ENCODE results near the gene APOBEC4.
"Not testable (repeated sequence)": the region's sequence is repeated elsewhere in the genome, so short reads cannot be mapped to it uniquely, and the experiment has no call there.

The APOBEC4 gene

GRCh38 chr1:183652547-183653461 lies at the start of gene APOBEC4:
APOBEC4 (minus strand) TSS chr1:183653316; CDS start chr1:183648781, 4,535 bp downstream.
- DNase-seq = peak; percentile 6

DNA sequence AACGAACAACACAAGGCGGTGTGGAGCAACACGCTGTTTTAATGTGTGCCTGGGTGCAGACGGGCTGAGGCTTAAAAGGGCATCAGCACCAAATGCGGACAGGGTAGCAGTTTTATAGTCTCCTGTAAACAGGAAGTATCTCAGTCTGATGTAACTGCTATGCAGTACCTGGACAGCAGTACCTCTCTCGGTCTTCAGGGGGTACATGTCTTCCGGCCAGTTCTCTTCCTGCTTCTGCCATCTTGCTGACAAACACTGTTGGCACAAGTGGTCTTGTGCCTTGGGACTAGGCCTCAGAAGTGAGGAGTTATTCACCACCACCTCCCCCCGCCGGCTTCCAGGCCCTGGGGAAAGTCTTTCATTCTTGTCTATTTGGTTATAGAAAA lies 49.7 kb upstream of the APOBEC4 start:
- no peak for DNase-seq

- DNase-seq = no peak
These were observed 49.1 kb upstream of the APOBEC4 start for GRCh38 chr1:183702087-183702812.

- DNase-seq = no peak
These were observed 46.6 kb upstream of the APOBEC4 start for GRCh38 chr1:183699616-183700160.

GRCh38 chr1:183697814-183698590 lies 44.9 kb upstream of the APOBEC4 start:
- no peak for DNase-seq

GRCh38 chr1:183696981-183697380 lies 43.9 kb upstream of the APOBEC4 start:
- no peak for DNase-seq

DNA sequence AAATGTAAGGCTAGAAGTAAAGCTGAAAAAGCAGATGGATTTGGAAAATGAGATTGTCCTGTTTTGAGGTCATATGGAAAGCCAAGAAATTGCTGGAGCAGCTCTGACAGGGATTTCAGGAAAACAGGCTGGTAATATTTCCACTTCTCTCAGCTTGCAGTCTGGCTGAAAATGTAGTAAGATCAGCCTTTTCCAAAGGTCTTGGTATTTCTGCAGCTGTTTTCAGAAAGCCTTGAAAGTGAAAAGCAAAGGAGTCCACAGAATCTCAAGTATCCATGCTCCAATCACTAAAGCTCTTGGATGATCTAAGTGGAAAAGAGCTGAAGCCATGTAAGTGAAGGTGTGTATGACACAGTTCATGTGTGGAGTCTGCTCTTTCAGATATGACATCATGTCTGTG lies 41.6 kb upstream of the APOBEC4 start:
- no peak for DNase-seq

- no peak for DNase-seq
These were observed 41.0 kb upstream of the APOBEC4 start for GRCh38 chr1:183694066-183694465.

DNA sequence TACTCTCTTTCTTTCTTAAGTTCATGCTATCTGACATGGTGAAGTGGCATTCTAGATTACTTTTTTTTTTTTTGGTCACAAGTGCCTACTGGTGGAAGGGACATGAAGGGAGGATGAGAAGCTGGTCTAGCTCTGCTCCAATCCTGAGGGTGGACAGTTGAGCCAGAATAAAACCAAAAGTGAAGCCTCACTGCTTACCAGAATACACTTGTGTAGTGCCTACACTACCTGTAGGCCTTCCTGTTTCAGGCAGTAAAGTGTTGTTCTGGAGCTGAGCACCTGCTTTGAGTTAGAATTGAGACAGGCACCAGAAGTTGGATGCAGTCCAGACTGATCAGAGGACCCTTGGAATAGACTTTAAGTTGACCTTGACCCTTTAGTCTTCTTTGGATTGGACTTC lies 40.4 kb upstream of the APOBEC4 start:
- DNase-seq = no peak

DNA sequence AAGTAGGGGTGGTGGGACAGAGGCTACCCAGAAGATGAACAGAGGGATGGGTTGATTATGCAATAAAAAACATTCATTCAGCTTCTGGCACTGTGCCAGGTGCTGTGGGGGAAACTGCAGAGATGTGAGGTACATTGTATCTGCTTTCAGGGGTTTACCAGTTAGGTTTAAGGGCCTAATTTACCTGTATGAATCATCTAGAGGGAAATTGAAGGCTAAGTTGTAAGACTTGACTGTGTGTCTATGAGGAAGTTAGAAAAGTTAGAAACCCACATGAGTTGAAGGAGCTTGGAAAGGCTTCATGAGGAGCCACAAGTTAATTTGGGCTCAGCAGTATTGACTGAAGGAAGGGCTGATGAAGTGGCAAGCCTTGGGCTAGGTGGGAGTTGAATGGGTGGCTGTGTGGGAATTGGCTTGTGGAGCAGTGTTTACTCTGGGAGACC lies 36.7 kb upstream of the APOBEC4 start:
- DNase-seq = no peak

DNA sequence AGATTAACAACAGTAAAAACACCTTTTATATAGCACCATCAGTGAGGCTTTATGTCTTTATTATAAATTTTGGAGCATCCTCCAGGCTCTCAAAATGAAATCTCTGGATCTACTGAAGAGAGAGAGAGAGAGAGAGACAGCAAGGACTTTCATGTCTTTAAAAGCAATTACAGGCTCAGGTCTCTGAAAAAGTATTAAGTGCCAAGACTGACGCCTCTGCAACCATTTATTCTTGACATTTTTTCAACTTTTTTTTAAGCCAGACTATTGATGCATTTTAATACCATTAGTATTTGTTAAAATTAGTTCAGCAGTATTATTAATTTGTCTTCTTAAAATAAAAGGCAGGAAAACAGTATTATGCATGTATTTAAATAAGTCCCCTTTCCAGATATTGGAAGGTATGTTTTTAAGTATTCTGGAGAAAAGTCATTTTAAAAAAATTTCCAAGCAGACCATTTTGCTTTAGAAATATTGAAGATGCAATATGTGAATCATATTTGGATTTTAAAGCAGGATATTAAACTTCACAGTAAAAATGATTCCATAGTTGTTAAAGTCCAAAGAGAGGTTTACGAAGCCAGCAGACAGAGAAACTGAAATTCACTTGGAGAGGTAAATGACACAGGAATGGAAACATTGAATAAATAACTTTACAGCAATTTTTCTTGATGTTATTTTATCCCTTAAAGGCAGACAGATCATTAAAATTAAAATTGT lies 35.4 kb upstream of the APOBEC4 start:
- DNase-seq = no peak

DNA sequence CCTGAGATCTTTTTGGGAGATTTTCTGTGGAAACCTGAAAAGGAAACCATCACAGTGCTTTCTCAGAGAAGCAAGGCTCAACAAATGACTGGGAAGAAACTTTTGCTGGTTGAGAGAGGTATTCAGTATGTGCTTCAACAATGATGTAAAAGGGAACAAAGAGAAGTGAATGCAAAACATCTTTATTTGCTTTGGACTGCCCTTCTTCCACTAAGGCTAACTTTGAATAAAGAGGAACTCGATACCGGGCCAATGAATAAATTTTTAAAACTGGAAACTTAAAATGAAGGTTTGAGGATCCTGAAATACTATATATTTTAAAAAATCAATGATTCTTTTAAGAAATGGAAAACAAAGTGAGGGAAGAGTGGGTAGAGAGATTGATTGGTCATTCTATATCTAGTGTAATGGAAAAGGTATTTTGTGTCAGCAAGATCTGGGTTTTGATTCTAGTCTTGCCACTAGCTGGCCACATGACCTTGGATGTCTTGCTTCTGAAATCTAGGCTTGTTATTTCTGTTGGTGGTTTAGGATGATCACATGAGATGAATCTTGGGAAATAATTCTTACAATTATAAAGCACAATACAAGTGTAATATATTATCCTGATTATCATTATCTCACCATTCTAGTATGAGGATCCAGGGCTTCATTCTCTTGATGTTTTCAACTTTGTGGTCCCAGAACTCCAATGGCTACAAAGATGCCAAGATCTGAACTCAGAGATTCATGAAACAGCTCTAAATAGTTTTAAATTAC lies 34.6 kb upstream of the APOBEC4 start:
- no peak for DNase-seq

- DNase-seq = no peak
These were observed 33.1 kb upstream of the APOBEC4 start for GRCh38 chr1:183686229-183686628.

DNA sequence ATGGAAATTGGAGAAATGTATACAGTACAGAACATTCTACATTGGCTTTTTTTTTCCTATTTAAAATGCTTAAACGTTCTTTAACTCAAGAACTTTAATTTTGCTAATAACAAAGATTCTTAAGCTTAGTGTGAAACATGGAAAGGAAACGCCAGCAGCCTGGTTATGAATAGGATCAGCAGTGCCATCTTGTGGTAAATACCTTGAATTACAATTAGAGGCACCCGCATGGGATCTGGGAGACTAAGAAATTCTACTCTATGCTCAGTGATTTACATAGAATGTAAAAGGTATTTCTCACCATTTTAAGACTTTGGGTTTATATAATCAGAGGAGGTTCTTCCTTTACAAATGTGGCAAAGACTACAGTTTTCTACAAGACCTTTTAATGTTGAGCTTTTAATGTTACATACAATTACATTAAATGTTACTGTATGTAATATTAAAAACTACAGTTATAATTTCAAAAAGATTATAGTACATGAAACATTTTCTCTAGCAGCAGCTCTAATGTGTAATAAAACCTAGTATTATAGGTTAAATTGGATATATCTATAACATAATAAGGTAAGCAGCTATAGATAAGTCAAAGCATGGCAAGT lies 32.1 kb upstream of the APOBEC4 start:
- DNase-seq = peak; percentile 32

GRCh38 chr1:183679363-183679762 lies 26.2 kb upstream of the APOBEC4 start:
- DNase-seq = not testable (repeated sequence)

DNA sequence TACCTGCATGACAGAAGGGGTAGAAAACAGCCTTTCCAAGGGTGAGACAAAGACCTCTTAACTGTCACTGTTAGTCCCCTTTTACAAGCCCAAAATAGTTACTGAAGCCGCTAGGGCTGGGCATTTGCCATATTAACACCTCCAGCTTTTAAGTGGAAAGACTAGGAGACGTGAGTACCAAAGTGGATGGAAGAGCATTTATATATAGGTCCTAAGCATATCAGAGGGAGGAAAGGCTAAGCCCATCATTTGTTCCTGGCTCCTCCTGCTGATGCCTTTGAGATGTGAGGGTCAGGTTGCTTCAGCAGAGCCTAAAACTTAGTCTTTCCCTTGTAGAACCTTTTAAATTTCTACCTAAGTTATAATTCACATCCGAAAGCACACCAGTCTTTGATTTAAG lies 25.7 kb upstream of the APOBEC4 start:
- DNase-seq = no peak

DNA sequence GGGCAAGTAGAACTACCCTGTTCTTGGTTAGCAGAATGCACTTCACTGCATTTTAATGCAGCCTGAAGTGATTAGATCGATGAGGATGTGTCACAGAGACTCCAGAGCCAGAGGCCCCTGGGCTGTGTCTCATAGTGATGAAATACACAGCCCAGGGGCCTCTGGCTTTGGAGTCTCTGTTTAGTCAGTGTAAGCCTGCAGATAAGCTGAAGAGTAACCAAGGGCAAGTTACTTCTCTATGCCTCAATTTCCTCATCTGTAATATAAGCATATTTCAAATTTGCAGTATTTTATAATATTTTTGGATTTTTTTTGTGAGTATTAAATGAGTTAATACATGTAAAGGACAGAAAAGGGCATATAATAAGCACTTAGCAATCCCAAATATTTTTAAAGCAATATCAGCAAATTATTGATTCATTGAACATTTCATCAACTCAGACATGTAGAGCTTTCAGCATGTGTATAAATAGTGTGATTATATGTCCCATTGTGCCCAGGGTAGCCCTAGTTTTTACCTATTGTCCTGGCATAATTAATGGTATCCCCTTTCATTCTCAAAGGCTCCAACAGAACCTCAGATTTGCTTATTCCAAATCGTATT lies 23.6 kb upstream of the APOBEC4 start:
- no peak for DNase-seq

- no peak for DNase-seq
These were observed 22.9 kb upstream of the APOBEC4 start for GRCh38 chr1:183675883-183676585.

DNA sequence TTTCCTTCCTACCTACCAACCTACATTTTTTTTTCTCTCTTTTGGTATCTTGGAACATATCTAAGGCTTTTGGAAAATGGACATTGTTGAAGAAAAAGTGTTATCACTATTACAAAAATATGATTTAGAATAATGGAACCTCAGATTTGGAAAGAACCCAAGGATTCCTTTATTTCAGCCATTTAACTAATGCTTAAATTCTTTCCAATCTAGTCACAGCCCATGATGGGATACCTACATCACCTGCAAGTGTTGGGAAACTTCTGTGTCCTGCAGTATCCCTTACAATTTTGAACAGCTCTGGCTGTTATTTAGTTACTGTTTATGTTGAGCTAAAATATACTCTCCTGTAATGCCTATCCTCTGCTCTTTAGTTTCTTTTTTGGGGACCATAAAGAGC lies 22.3 kb upstream of the APOBEC4 start:
- no peak for DNase-seq

- DNase-seq = no peak
These were observed 21.8 kb upstream of the APOBEC4 start for GRCh38 chr1:183674886-183675285.
